Measurements from ENCODE around the gene TRIM34. TPM values are rescaled to one million over a fixed set of nuclear protein-coding genes. Genes with fewer than 3 reads are reported as not detected.

TRIM34 gene
- total RNA-seq, 1 experiment from 2014 or later, result 1.5 TPM

GRCh38 chr11:5665746-5666401, 41.1 kb downstream of the TRIM34 start:
- CTCF ChIA-PET, result no interaction called here
- Histone ChIP-seq H3K36me3 (ENCODE audit: control insufficient read depth, insufficient read depth, low read length) (no peaks in the 10 kb centered on the region; the same call in 1 of the 2 replicates), H3K27me3 (ENCODE audit: control insufficient read depth, insufficient read depth, low read length) (no peaks in the 10 kb centered on the region), H3K4me3 (ENCODE audit: low read depth in 2 of 2, low read length in 2 of 2) (no peak overlapping the region), H3K9me3 (ENCODE audit: control insufficient read depth, insufficient read depth, low read depth, low read length) (no peaks in the 10 kb centered on the region), H3K27ac (ENCODE audit: low read length) (no peak overlapping the region), H3K4me1 (ENCODE audit: control insufficient read depth, insufficient read depth, low read length) (no peaks in the 10 kb centered on the region)
- intact Hi-C loops (cut with micrococcal nuclease; ENCODE audit: unreplicated experiment), result no loop called here
- DNase-seq (ENCODE audit: low read depth, low spot score), result no peak
- ATAC-seq, result no peak
- TF ChIP-seq, protein P1, sequence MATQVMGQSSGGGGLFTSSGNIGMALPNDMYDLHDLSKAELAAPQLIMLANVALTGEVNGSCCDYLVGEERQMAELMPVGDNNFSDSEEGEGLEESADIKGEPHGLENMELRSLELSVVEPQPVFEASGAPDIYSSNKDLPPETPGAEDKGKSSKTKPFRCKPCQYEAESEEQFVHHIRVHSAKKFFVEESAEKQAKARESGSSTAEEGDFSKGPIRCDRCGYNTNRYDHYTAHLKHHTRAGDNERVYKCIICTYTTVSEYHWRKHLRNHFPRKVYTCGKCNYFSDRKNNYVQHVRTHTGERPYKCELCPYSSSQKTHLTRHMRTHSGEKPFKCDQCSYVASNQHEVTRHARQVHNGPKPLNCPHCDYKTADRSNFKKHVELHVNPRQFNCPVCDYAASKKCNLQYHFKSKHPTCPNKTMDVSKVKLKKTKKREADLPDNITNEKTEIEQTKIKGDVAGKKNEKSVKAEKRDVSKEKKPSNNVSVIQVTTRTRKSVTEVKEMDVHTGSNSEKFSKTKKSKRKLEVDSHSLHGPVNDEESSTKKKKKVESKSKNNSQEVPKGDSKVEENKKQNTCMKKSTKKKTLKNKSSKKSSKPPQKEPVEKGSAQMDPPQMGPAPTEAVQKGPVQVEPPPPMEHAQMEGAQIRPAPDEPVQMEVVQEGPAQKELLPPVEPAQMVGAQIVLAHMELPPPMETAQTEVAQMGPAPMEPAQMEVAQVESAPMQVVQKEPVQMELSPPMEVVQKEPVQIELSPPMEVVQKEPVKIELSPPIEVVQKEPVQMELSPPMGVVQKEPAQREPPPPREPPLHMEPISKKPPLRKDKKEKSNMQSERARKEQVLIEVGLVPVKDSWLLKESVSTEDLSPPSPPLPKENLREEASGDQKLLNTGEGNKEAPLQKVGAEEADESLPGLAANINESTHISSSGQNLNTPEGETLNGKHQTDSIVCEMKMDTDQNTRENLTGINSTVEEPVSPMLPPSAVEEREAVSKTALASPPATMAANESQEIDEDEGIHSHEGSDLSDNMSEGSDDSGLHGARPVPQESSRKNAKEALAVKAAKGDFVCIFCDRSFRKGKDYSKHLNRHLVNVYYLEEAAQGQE (IDR thresholded peaks at IDR 0.05; ENCODE audit: insufficient read depth in 1 of 2, low read depth in 2 of 2, low read length in 1 of 2), result no peak
- TF ChIP-seq, protein P2, sequence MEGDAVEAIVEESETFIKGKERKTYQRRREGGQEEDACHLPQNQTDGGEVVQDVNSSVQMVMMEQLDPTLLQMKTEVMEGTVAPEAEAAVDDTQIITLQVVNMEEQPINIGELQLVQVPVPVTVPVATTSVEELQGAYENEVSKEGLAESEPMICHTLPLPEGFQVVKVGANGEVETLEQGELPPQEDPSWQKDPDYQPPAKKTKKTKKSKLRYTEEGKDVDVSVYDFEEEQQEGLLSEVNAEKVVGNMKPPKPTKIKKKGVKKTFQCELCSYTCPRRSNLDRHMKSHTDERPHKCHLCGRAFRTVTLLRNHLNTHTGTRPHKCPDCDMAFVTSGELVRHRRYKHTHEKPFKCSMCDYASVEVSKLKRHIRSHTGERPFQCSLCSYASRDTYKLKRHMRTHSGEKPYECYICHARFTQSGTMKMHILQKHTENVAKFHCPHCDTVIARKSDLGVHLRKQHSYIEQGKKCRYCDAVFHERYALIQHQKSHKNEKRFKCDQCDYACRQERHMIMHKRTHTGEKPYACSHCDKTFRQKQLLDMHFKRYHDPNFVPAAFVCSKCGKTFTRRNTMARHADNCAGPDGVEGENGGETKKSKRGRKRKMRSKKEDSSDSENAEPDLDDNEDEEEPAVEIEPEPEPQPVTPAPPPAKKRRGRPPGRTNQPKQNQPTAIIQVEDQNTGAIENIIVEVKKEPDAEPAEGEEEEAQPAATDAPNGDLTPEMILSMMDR (IDR thresholded peaks at IDR 0.05), result no peak
- TF ChIP-seq TCF7L2 (IDR thresholded peaks at IDR 0.05; ENCODE audit: low read depth, low read length), result no peak
- TF ChIP-seq SIN3A (IDR thresholded peaks at IDR 0.05; ENCODE audit: borderline replicate concordance, insufficient read depth, low read depth, low read length), result no peak
- TF ChIP-seq POLR2AphosphoS5 (IDR thresholded peaks at IDR 0.05; ENCODE audit: low read depth, low read length), result no peak
- POLR2A ChIA-PET, result no interaction called here
- BruUV-seq (replicated peaks), result no TSS peak
- in situ Hi-C loops (cut with HindIII; ENCODE audit: low pct_unique_long_range_greater_than_20kb, low sequenced_read_pairs), result no loop called here

GRCh38 chr11:5666402-5666793, 41.6 kb downstream of the TRIM34 start:
- POLR2A ChIA-PET, result no interaction called here
- in situ Hi-C loops (cut with HindIII; ENCODE audit: low pct_unique_long_range_greater_than_20kb, low sequenced_read_pairs), result no loop called here
- DNase-seq (ENCODE audit: low read depth, low spot score), result no peak

More at GRCh38 chr11:5666402-5666793, 41.6 kb downstream of the TRIM34 start:
- H3K4me1 ChIP-seq (ENCODE audit: control insufficient read depth, insufficient read depth, low read length), result no peaks in the 10 kb centered on the region
- ATAC-seq, result no peak
- no peaks in the 10 kb centered on the region for H3K9me3 ChIP-seq (ENCODE audit: control insufficient read depth, insufficient read depth, low read depth, low read length)
- BruUV-seq (replicated peaks), result no TSS peak
- H3K36me3 ChIP-seq (ENCODE audit: control insufficient read depth, insufficient read depth, low read length), result no peaks in the 10 kb centered on the region; the same call in 1 of the 2 replicates
- H3K27me3 ChIP-seq (ENCODE audit: control insufficient read depth, insufficient read depth, low read length), result no peaks in the 10 kb centered on the region
- CTCF ChIA-PET, result no interaction called here
- intact Hi-C loops (cut with micrococcal nuclease; ENCODE audit: unreplicated experiment), result no loop called here
- no peak overlapping the region for H3K4me3 ChIP-seq (ENCODE audit: low read depth in 2 of 2, low read length in 2 of 2)
- no peak overlapping the region for H3K27ac ChIP-seq (ENCODE audit: low read length)
- TF ChIP-seq, protein P2 (IDR thresholded peaks at IDR 0.05), result no peak
- TF ChIP-seq, protein P1 (IDR thresholded peaks at IDR 0.05; ENCODE audit: insufficient read depth in 1 of 2, low read depth in 2 of 2, low read length in 1 of 2), result no peak

Measured in Panc1 (cell line).